GM10248 (cell line): ENCODE results near the gene TCHP.
"Not testable (repeated sequence)": the region's sequence is repeated elsewhere in the genome, so short reads cannot be mapped to it uniquely, and the experiment has no call there.

Source experiments
- CTCF ChIA-PET: fragments of 300-600 bp; sonication (Branson Sonifier 250); formaldehyde crosslinking; extraction: SDS; loops from one replicate; lab custom pipeline; 2021; ENCODE audit warnings: antibody characterized with exemption; lab: Yijun Ruan, JAX
- POLR2A ChIA-PET: fragments of 350-650 bp; sonication (Branson Sonifier 250); formaldehyde crosslinking; extraction: SDS; loops from one replicate; lab custom pipeline; 2020; ENCODE audit warnings: antibody characterized with exemption; lab: Yijun Ruan, JAX
- DNase-seq: peaks from one replicate; pipeline ENCODE4 v3.0.0; 2012; ENCODE audit errors: extremely low spot score
- CTCF ChIP-seq: IDR thresholded peaks from 2 replicates; pipeline ENCODE4 v1.5.1; 2012; ENCODE audit warnings: mild to moderate bottlenecking, low read depth; ENCODE audit errors: extremely low read depth, missing control alignments, control extremely low read depth

The TCHP gene

GRCh38 chr12:109928058-109928656, 28.1 kb downstream of the TCHP start:
- ChIA-PET CTCF (interaction anchor here (1.2 to 3.7 kb wide), 3 partner anchors 9 to 74 kb away, joined by 6 to 22 read pairs (median 8); no protein-coding TSS in a partner anchor), POLR2A (no interaction called here)
- no peak for TF ChIP-seq CTCF
- DNase-seq: no peak

GRCh38 chr12:109929326-109929725, 29.3 kb downstream of the TCHP start:
- DNase-seq, POLR2A ChIA-PET: not testable (repeated sequence)
- CTCF ChIA-PET: interaction anchor here (1.2 to 3.7 kb wide), 4 partner anchors 8 to 76 kb away, joined by 5 to 22 read pairs (median 7); no protein-coding TSS in a partner anchor

- POLR2A ChIA-PET: no interaction called here
- TF ChIP-seq CTCF: no peak
- CTCF ChIA-PET: interaction anchor here (0.8 to 2.1 kb wide), 2 partner anchors 10 to 77 kb away, joined by 3 to 5 read pairs; no protein-coding TSS in a partner anchor
- no peak for DNase-seq
These were observed 30.1 kb downstream of the TCHP start for GRCh38 chr12:109930028-109930800.

GRCh38 chr12:109931143-109931542, 31.1 kb downstream of the TCHP start:
- ChIA-PET CTCF (interaction anchor here (1.1 to 1.4 kb wide), 2 partner anchors 18 to 78 kb away, joined by 3 to 4 read pairs; no protein-coding TSS in a partner anchor), POLR2A (no interaction called here)
- TF ChIP-seq CTCF: no peak
- DNase-seq: no peak

- no peak for TF ChIP-seq CTCF
- POLR2A ChIA-PET: no interaction called here
- DNase-seq: no peak
- CTCF ChIA-PET: no interaction called here
These were observed 32.9 kb downstream of the TCHP start for GRCh38 chr12:109932878-109933503.

GRCh38 chr12:109934026-109934425, 34.0 kb downstream of the TCHP start:
- TF ChIP-seq CTCF: peak; percentile 35
- ChIA-PET CTCF (interaction anchor here (1.8 kb wide), 1 partner anchor 27 kb away, joined by 4 read pairs; no protein-coding TSS in a partner anchor), POLR2A (no interaction called here)
- DNase-seq: no peak
